PFSK-1 (cell line): Measurements from ENCODE around the gene ENOX2.

Experiments
- FOXP2 ChIP-seq: optimal IDR thresholded peaks from 2 replicates; pipeline ENCODE3; 2011; ENCODE audit warnings: borderline replicate concordance, control low read depth, inconsistent platforms; ENCODE audit not compliant: insufficient read depth; ENCODE audit errors: extremely low read length, extremely low read depth
- POLR2AphosphoS5 ChIP-seq: IDR thresholded peaks from 2 replicates; pipeline ENCODE4 v1.6.1; 2012; ENCODE audit warnings: low read depth, mild to moderate bottlenecking, control low read depth, low read length, moderate library complexity
- SIN3A ChIP-seq: IDR thresholded peaks from 2 replicates; pipeline ENCODE4 v1.6.1; 2012; ENCODE audit warnings: mild to moderate bottlenecking, low read length, moderate library complexity, borderline replicate concordance; ENCODE audit not compliant: insufficient read depth
- TAF1 ChIP-seq: IDR thresholded peaks from 2 replicates; pipeline ENCODE4 v1.6.1; 2012; ENCODE audit warnings: low read length, control low read depth, borderline replicate concordance; ENCODE audit not compliant: insufficient read depth
- TF ChIP-seq, protein P1 (sequence below), 2 experiments: IDR thresholded peaks; 2 replicates each; pipeline versions ENCODE4 v1.6.1 to v1.8.0; 2011 to 2012; ENCODE audit warnings: low read depth in 2 of 2, low read length in 2 of 2, control low read depth in 1 of 2, inconsistent platforms in 1 of 2, mild to moderate bottlenecking in 1 of 2, moderate library complexity in 1 of 2; ENCODE audit not compliant: insufficient read depth in 1 of 2

ENOX2 gene

DNA sequence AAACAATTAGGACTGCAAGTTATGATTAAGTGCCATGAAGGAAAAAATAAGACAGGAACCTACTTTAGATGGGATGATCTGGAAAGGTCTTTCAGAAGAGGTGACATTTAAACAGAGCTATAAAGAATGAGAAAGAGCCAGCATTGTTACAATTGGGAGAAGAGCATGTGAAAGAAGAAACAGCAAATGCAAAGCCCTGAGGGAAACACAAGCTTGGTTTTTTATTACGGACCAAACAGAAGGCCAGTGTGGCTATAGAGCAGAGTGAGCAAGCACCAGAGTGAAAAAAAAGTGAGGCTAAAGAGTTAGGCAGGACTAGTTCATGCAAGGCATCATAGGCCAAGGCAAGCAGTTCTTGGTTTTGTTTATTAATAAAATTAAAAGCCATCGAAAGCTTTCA, 325.6 kb downstream of the ENOX2 start:
- TF ChIP-seq SIN3A (no peak), FOXP2 (no peak), POLR2AphosphoS5 (no peak), TAF1 (no peak)
- TF ChIP-seq, protein P1, sequence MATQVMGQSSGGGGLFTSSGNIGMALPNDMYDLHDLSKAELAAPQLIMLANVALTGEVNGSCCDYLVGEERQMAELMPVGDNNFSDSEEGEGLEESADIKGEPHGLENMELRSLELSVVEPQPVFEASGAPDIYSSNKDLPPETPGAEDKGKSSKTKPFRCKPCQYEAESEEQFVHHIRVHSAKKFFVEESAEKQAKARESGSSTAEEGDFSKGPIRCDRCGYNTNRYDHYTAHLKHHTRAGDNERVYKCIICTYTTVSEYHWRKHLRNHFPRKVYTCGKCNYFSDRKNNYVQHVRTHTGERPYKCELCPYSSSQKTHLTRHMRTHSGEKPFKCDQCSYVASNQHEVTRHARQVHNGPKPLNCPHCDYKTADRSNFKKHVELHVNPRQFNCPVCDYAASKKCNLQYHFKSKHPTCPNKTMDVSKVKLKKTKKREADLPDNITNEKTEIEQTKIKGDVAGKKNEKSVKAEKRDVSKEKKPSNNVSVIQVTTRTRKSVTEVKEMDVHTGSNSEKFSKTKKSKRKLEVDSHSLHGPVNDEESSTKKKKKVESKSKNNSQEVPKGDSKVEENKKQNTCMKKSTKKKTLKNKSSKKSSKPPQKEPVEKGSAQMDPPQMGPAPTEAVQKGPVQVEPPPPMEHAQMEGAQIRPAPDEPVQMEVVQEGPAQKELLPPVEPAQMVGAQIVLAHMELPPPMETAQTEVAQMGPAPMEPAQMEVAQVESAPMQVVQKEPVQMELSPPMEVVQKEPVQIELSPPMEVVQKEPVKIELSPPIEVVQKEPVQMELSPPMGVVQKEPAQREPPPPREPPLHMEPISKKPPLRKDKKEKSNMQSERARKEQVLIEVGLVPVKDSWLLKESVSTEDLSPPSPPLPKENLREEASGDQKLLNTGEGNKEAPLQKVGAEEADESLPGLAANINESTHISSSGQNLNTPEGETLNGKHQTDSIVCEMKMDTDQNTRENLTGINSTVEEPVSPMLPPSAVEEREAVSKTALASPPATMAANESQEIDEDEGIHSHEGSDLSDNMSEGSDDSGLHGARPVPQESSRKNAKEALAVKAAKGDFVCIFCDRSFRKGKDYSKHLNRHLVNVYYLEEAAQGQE (IDR thresholded peaks at IDR 0.05; ENCODE audit: insufficient read depth in 1 of 2, low read depth in 2 of 2, low read length in 2 of 2) = no peak

DNA sequence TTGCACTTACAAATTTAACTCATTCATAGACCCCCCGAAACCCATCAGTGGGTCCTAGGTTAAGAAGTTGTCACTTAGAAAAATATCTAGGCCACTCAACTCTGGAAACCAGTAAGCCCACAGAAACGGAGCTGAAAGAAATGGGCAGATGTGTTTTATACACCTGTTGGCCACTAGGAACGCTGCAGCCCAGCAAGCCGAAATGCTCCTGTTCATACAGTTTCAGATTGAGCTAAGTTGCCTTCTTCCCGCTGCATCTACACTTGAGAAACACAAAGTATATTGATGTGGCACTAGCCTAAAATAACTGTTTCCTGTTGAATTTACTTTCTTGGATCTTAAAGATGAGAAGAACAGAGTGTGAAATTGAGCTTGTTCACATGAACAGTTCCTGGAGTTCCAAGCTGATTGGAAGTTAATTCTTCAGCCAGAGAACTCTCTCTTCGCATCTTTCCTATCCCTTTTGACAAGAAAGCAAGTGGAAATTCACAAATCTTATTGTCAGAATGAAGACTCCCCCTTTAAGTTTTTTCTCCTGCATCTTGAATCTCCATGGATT, 327.1 kb downstream of the ENOX2 start:
- TF ChIP-seq SIN3A = no peak
